ENCODE data around the gene PMAIP1. TPM values are rescaled to one million over a fixed set of nuclear protein-coding genes. Genes with fewer than 3 reads are reported as not detected.

Gene PMAIP1
- total RNA-seq, 2 donors from 2014 or later = 56.6 to 106 TPM

GRCh38 chr18:59916746-59917145, 16.9 kb downstream of the PMAIP1 start:
- Mint-ChIP-seq H3K4me1 (peaks cover 13% of the 10 kb centered on the region), H3K36me3 (ENCODE audit: low read depth) (no peaks in the 10 kb centered on the region), H3K9me3 (no peaks in the 10 kb centered on the region), H3K4me3 (no peak overlapping the region), H3K27ac (no peak overlapping the region), H3K27me3 (ENCODE audit: insufficient read depth) (no peaks in the 10 kb centered on the region)
- no peak for DNase-seq
- Histone ChIP-seq H3K9ac (ENCODE audit: extremely low read depth, low read length, poor library complexity, severe bottlenecking) (no peak overlapping the region), H3K9me3 (ENCODE audit: control insufficient read depth, low read length) (no peaks in the 10 kb centered on the region), H3K36me3 (ENCODE audit: control insufficient read depth, insufficient read depth, low read length) (no peaks in the 10 kb centered on the region), H3K4me1 (ENCODE audit: control insufficient read depth, insufficient read depth, low read length) (no peaks in the 10 kb centered on the region), H3K27me3 (ENCODE audit: control insufficient read depth, insufficient read depth, low read length, poor library complexity, severe bottlenecking) (no peaks in the 10 kb centered on the region), H3K27ac (ENCODE audit: low read depth, low read length) (no peak overlapping the region), H3K4me3 (ENCODE audit: low read length) (no peak overlapping the region)
- no peak for TF ChIP-seq CTCF (conservative IDR thresholded peaks at IDR 0.05)
- 88 to 100% methylated on average over 3 of the region's 3 CpGs for WGBS, 2 experiments (ENCODE audit: insufficient coverage in 1 of 2, insufficient read length in 1 of 2)

GRCh38 chr18:59917422-59917821, 17.6 kb downstream of the PMAIP1 start:
- Histone ChIP-seq H3K9me3 (ENCODE audit: control insufficient read depth, low read length) (no peaks in the 10 kb centered on the region), H3K4me1 (ENCODE audit: control insufficient read depth, insufficient read depth, low read length) (no peaks in the 10 kb centered on the region), H3K9ac (ENCODE audit: extremely low read depth, low read length, poor library complexity, severe bottlenecking) (no peak overlapping the region), H3K27me3 (ENCODE audit: control insufficient read depth, insufficient read depth, low read length, poor library complexity, severe bottlenecking) (no peaks in the 10 kb centered on the region), H3K36me3 (ENCODE audit: control insufficient read depth, insufficient read depth, low read length) (no peaks in the 10 kb centered on the region), H3K4me3 (ENCODE audit: low read length) (no peak overlapping the region), H3K27ac (ENCODE audit: low read depth, low read length) (no peak overlapping the region)
- peaks cover 13% of the 10 kb centered on the region for H3K4me1 Mint-ChIP-seq
- WGBS, 2 experiments (ENCODE audit: insufficient coverage in 1 of 2, insufficient read length in 1 of 2) = 93 to 94% methylated on average over 3 to 5 of the region's 5 CpGs
- no peaks in the 10 kb centered on the region for H3K9me3 Mint-ChIP-seq
- TF ChIP-seq CTCF (conservative IDR thresholded peaks at IDR 0.05) = no peak
- no peaks in the 10 kb centered on the region for H3K27me3 Mint-ChIP-seq (ENCODE audit: insufficient read depth)
- no peaks in the 10 kb centered on the region for H3K36me3 Mint-ChIP-seq (ENCODE audit: low read depth)
- H3K27ac Mint-ChIP-seq = peak overlapping the region; percentile 38
- no peak for DNase-seq
- no peak overlapping the region for H3K4me3 Mint-ChIP-seq

GRCh38 chr18:59918320-59918755, 18.5 kb downstream of the PMAIP1 start:
- no peaks in the 10 kb centered on the region for H3K27me3 Mint-ChIP-seq (ENCODE audit: insufficient read depth)
- H3K36me3 Mint-ChIP-seq (ENCODE audit: low read depth) = no peaks in the 10 kb centered on the region
- no peaks in the 10 kb centered on the region for H3K9me3 Mint-ChIP-seq
- peaks cover 13% of the 10 kb centered on the region for H3K4me1 Mint-ChIP-seq
- Histone ChIP-seq H3K27ac (ENCODE audit: low read depth, low read length) (no peak overlapping the region), H3K9ac (ENCODE audit: extremely low read depth, low read length, poor library complexity, severe bottlenecking) (no peak overlapping the region), H3K36me3 (ENCODE audit: control insufficient read depth, insufficient read depth, low read length) (no peaks in the 10 kb centered on the region), H3K4me3 (ENCODE audit: low read length) (no peak overlapping the region), H3K4me1 (ENCODE audit: control insufficient read depth, insufficient read depth, low read length) (no peaks in the 10 kb centered on the region), H3K9me3 (ENCODE audit: control insufficient read depth, low read length) (no peaks in the 10 kb centered on the region), H3K27me3 (ENCODE audit: control insufficient read depth, insufficient read depth, low read length, poor library complexity, severe bottlenecking) (no peaks in the 10 kb centered on the region)
- DNase-seq = no peak
- TF ChIP-seq CTCF (conservative IDR thresholded peaks at IDR 0.05) = no peak
- 88 to 100% methylated on average over 1 to 9 of the region's 9 CpGs for WGBS, 2 experiments (ENCODE audit: insufficient coverage in 1 of 2, insufficient read length in 1 of 2)
- H3K27ac Mint-ChIP-seq = peak overlapping the region; percentile 49
- no peak overlapping the region for H3K4me3 Mint-ChIP-seq

Data from endodermal cell (in vitro differentiated cells).